IgD-negative memory B cell (primary cell): ENCODE results near the gene G6PC3. TPM values are rescaled to one million over a fixed set of nuclear protein-coding genes. Genes with fewer than 3 reads are reported as not detected.

ENCODE experiments used
- H3K27ac Mint-ChIP-seq, 3 donors: one replicate each; pipeline ENCODE4 v1.8.0; 2020 to 2022; ENCODE audit warnings: mild to moderate bottlenecking in 3 of 3, mixed read lengths in 3 of 3, moderate library complexity in 1 of 3
- H3K27me3 Mint-ChIP-seq: one replicate; pipeline ENCODE4 v1.8.0; 2021; ENCODE audit warnings: mixed read lengths
- H3K36me3 Mint-ChIP-seq: one replicate; pipeline ENCODE4 v1.8.0; 2020; ENCODE audit warnings: mild to moderate bottlenecking, mixed read lengths
- H3K4me1 Mint-ChIP-seq, 3 donors: one replicate each; pipeline ENCODE4 v1.8.0; 2020 to 2022; ENCODE audit warnings: mixed read lengths in 3 of 3, mild to moderate bottlenecking in 1 of 3
- H3K4me3 Mint-ChIP-seq, 4 donors: one replicate each; pipeline ENCODE4 v1.8.0; 2020 to 2022; ENCODE audit warnings: mild to moderate bottlenecking in 4 of 4, mixed read lengths in 4 of 4, moderate library complexity in 3 of 4
- H3K9me3 Mint-ChIP-seq, 3 donors: one replicate each; pipeline ENCODE4 v1.8.0; 2020 to 2021; ENCODE audit warnings: mixed read lengths in 3 of 3, mild to moderate bottlenecking in 1 of 3
- polyA plus RNA-seq: library from polyadenylated mRNA; unstranded; fragments of 300-500 nt; fragmentation: Illumina TruSeq; gene quantifications from one replicate; pipeline ENCODE4 v1.2.3, GENCODE V29; 2021

G6PC3 gene
- polyA plus RNA-seq, 1 donor from 2014 or later: 22.5 TPM

DNA sequence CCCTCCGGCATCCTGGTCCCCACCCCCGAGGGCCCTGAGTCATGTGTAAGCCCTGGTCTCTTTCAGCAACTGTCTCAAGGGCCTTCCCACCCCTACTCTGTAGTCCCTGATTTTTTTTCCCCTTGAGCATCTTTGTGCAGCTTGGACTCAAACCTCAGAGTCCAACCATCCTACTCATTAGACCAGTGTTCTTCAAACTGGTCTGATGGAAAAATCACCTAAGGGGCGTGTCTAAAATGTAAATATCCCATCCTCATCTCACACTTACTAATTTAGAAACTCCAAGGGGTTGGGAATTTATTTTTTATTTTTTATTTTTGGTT is 624 bp downstream of the G6PC3 start:
- Mint-ChIP-seq H3K9me3 (no peaks in the 10 kb centered on the region), H3K27me3 (no peaks in the 10 kb centered on the region), H3K27ac (peak overlapping the region; percentile 89 to 94 (median 92)), H3K4me1 (peaks cover 22 to 34% (median 25%) of the 10 kb centered on the region in 3 donors), H3K4me3 (peak overlapping the region; percentile 92 to 98 (median 96)), H3K36me3 (no peaks in the 10 kb centered on the region)

DNA sequence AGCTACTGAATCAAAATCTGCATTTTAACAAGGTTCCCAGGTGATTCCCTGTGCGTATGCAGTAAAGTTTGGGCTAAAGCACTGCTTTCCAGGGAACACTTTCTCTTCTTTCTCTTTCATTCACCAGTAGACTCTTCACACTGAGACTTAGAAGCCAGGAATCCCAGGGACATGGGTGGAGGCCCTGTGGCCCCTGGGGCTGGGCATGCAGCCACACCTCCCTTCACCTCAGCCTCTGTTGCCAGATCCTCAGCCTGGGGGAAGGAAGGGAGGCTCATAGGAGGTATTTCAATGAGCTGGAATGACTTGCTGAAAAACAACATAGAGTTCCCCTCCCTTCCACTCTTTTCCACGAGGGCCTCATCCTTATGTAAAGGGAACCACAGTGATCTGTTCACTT is 1.2 kb downstream of the G6PC3 start:
- H3K36me3 Mint-ChIP-seq: no peaks in the 10 kb centered on the region
- H3K4me1 Mint-ChIP-seq: peaks cover 19 to 30% (median 23%) of the 10 kb centered on the region in 3 donors
- no peaks in the 10 kb centered on the region for H3K27me3 Mint-ChIP-seq
- peak overlapping the region; percentile 69 to 98 (median 84) for H3K4me3 Mint-ChIP-seq
- peak overlapping the region in 2 of 3 donors; percentile 68 to 89 for H3K27ac Mint-ChIP-seq
- H3K9me3 Mint-ChIP-seq: no peaks in the 10 kb centered on the region

DNA sequence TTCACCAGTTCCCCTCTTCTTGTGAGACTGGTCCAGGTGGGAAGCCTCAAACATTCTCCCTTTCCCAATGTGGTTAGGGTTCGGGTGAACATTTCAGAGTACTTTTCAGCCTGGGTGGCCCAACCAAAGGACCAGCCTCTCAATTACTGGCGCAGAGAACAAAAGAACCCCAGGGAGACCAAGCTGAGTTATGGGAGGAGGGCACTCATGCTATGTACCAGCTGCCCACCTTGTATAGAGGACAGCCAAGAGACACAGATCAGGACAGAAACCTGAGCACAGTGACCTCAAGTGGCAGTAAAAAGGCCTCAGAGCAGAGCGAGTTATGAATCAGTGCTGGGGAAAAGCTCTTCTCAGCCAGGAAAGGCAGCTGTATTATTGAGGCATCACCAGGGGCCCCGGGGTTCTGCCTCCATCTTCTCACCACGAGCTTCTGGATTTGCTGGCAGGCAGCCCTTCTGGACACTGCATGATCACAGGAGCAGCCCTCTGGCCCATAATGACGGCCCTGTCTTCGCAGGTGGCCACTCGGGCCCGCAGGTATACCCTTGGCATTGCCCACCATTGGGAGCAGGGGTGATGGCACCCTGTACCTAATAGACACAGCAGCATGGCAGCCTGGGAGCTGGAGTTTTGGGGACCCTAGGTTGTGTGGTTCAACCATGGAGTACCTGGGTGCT is 3.8 kb downstream of the G6PC3 start:
- Mint-ChIP-seq H3K9me3 (no peaks in the 10 kb centered on the region), H3K36me3 (peaks cover 1% of the 10 kb centered on the region), H3K4me3 (peak overlapping the region in 1 of 4 donors; percentile 43), H3K27ac (peak overlapping the region in 1 of 3 donors; percentile 39), H3K4me1 (peaks cover 18 to 22% (median 19%) of the 10 kb centered on the region in 3 donors), H3K27me3 (no peaks in the 10 kb centered on the region)

DNA sequence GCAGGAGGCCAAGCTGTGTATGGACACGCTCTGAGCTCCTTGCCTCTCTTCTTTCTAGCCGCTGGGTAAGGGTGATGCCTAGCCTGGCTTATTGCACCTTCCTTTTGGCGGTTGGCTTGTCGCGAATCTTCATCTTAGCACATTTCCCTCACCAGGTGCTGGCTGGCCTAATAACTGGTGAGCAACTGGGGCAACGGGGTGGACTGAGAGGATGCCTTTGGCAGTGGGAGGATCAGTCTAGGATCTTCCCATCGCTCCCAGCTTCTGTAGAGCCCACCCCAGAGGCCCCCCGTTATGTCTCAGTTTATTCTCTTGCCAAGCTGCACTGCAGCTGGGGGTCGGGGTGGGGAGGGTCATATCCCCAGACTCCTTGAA is 4.4 kb downstream of the G6PC3 start:
- Mint-ChIP-seq H3K4me3 (peak overlapping the region in 1 of 4 donors; percentile 25), H3K27me3 (no peaks in the 10 kb centered on the region), H3K9me3 (no peaks in the 10 kb centered on the region), H3K27ac (no peak overlapping the region), H3K4me1 (peaks cover 17 to 21% (median 17%) of the 10 kb centered on the region in 3 donors), H3K36me3 (peaks cover 1% of the 10 kb centered on the region)

DNA sequence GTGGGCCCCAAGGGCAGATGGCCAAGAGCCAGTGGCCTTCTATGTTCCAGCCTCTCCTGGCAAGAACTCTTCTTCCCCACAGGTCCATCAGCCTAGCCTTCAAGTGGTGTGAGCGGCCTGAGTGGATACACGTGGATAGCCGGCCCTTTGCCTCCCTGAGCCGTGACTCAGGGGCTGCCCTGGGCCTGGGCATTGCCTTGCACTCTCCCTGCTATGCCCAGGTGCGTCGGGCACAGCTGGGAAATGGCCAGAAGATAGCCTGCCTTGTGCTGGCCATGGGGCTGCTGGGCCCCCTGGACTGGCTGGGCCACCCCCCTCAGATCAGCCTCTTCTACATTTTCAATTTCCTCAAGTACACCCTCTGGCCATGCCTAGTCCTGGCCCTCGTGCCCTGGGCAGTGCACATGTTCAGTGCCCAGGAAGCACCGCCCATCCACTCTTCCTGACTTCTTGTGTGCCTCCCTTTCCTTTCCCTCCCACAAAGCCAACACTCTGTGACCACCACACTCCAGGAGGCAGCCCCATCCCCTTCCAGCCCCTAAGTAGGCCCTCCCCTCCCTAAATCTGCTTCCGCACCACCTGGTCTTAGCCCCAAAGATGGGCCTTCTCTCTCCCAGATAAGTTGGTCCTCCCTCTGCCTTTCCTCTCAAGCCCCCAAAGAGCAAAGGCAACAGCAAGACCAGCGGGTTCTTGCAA is 5.2 kb downstream of the G6PC3 start:
- peaks cover 1% of the 10 kb centered on the region for H3K36me3 Mint-ChIP-seq
- H3K27ac Mint-ChIP-seq: peak overlapping the region in 2 of 3 donors; percentile 13 to 89
- no peaks in the 10 kb centered on the region for H3K9me3 Mint-ChIP-seq
- peak overlapping the region in 1 of 4 donors; percentile 45 for H3K4me3 Mint-ChIP-seq
- peaks cover 11 to 17% (median 14%) of the 10 kb centered on the region in 3 donors for H3K4me1 Mint-ChIP-seq
- no peaks in the 10 kb centered on the region for H3K27me3 Mint-ChIP-seq

DNA sequence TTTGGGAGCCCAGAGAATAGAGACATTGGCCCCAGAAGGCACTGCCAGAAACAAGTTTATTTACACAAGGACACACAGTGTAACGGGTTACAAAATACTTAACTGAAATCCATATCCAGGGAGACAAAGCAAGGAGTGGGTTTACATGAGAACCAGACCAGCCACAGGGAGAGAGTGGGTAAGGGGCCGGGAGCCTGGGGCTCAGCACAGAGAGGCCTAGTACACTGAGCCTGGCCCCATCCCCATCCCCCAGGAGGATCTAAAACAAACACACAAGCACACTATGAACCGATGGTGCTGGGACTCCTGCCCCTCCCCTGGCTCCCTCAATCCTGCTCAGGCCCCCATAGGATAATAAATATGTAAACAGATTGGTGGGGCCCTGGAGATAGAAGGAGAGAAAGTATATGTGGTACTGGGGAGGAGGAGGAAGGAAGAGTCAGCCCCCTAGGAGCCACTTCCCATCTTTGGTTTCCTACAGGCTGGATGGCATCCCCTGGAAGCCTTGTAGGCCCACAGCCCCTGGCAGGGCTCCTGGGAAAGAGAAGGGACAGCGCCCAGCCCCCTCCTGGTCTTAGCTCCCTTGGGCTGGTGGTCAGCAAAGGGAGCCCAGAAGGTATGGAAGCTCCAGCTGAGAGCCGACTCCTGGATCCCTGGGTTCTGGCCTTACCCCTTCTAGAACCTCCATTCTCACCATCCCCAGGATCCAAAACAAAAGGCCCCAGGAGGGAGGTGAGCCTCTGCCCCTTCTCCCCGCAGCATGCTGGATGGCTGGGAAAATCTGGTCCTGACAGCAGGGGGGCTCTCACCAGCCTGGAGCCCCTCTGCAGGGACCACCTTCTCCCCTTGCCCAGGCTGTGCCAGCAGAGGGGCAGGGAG is 6.4 kb downstream of the G6PC3 start:
- Mint-ChIP-seq H3K27ac (peak overlapping the region in 1 of 3 donors; percentile 45), H3K27me3 (no peaks in the 10 kb centered on the region), H3K4me3 (peak overlapping the region in 1 of 4 donors; percentile 45), H3K4me1 (peaks cover 3 to 8% (median 4%) of the 10 kb centered on the region in 3 donors), H3K36me3 (peaks cover 1% of the 10 kb centered on the region), H3K9me3 (no peaks in the 10 kb centered on the region)

DNA sequence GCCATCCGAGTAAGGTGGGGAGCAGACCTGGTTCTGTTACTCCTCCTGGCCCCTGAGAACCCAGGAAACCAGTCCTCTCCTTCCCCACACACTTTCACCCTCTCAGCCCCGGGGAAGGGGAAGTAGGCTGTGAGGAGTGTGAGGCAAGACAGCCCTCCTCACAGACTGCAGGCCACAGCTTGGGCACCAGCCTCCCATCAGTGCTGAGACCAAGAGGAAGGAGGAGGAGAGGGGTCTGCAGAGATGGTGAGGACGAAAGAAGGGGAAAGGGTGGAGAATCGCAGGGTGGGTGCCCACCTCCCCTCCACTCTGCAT is 7.0 kb downstream of the G6PC3 start:
- no peaks in the 10 kb centered on the region for H3K9me3 Mint-ChIP-seq
- peaks cover 4% of the 10 kb centered on the region for H3K36me3 Mint-ChIP-seq
- H3K27ac Mint-ChIP-seq: no peak overlapping the region
- H3K27me3 Mint-ChIP-seq: no peaks in the 10 kb centered on the region
- peaks cover 0 to 5% (median 2%) of the 10 kb centered on the region in 3 donors for H3K4me1 Mint-ChIP-seq
- no peak overlapping the region for H3K4me3 Mint-ChIP-seq

DNA sequence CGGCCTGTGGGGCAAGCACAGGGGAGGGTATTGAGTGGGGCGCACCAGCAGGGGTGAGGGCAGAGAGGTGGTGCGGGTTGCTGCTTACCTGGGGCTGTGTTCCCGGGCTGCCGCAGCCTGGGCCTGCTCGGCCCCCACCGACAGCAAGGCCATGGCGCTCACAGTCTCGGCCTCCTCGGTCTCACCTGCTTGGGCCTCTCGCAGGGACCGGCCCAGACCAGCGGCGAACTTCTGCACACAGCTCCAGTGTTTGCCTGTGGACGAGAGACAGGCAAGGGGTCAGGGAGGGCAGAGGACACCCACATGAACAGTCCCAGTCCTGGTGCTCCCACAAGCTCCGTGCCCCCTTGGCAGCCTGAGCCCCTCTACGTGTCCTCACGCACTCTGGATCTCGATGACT is 7.9 kb downstream of the G6PC3 start:
- peaks cover 0 to 2% (median 0%) of the 10 kb centered on the region in 3 donors for H3K4me1 Mint-ChIP-seq
- no peak overlapping the region for H3K27ac Mint-ChIP-seq
- no peaks in the 10 kb centered on the region for H3K9me3 Mint-ChIP-seq
- H3K36me3 Mint-ChIP-seq: peaks cover 5% of the 10 kb centered on the region
- no peaks in the 10 kb centered on the region for H3K27me3 Mint-ChIP-seq
- H3K4me3 Mint-ChIP-seq: no peak overlapping the region

DNA sequence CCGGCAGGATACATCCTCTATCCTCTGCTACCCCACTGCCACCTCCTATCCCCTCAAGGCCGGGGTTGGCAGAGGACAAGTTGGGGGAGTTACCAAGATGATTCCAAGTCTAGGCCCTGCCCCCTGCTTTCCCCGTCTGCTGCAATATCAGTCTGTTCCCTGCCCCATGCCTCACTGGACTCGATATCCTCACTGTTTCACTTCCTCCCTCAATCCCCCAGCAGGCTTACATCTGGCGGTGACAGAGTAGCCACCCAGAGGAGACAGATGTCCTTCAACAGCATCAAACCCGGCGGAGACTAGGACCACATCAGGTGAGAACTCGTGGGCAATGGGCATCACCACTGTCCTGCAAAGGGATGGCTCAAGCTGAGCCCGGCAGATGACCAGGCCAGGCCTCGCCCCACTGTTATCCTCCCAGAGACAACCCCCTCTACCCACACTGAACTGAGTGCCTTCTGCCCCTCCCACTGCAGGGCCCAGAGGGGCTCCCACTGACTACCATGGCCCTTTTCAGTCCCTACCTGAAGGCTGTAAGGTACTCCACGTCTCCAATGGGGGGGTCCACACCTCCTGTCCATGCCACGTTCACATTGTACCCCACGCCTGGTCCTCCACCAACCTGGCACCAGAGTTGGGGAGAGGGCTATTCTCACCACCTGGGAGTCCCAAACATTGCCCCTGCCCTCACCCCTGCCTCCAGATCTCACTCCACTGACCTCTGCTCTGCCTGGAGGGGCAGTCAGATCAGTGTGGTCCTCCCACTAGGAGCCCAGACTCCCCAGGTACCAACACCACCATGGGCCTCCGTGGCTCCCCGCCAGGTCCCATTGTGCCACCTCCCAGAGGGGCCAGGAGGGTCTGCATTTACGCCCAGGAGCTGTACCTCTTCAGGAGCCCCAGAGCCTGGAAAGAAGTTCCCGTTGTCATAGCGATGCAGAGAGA is 9.6 kb downstream of the G6PC3 start:
- Mint-ChIP-seq H3K4me1 (peaks cover 0 to 2% (median 0%) of the 10 kb centered on the region in 3 donors), H3K27ac (no peak overlapping the region), H3K27me3 (no peaks in the 10 kb centered on the region), H3K4me3 (no peak overlapping the region), H3K36me3 (peaks cover 5% of the 10 kb centered on the region), H3K9me3 (no peaks in the 10 kb centered on the region)

DNA sequence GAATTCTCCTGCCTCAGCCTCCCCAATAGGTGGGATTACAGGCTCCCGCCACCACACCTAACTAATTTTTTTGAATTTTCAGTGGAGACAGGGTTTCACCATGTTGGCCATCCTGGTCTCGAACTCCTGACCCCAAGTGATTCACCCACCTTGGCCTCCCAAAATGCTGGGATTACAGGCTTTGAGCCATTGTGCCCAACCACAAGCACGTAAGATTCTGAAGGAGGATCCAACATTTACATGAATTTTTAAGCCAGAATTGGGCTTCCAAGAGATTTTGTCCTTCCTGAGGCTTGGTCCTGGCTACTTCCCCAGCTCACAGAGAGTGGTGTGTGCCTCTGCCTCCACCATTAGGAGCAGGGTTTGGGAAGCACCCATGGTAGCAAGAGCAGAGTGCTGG is 11.1 kb downstream of the G6PC3 start:
- no peaks in the 10 kb centered on the region for H3K4me1 Mint-ChIP-seq
- H3K27ac Mint-ChIP-seq: no peak overlapping the region
- H3K36me3 Mint-ChIP-seq: peaks cover 7% of the 10 kb centered on the region
- H3K9me3 Mint-ChIP-seq: no peaks in the 10 kb centered on the region
- H3K27me3 Mint-ChIP-seq: no peaks in the 10 kb centered on the region
- no peak overlapping the region for H3K4me3 Mint-ChIP-seq

DNA sequence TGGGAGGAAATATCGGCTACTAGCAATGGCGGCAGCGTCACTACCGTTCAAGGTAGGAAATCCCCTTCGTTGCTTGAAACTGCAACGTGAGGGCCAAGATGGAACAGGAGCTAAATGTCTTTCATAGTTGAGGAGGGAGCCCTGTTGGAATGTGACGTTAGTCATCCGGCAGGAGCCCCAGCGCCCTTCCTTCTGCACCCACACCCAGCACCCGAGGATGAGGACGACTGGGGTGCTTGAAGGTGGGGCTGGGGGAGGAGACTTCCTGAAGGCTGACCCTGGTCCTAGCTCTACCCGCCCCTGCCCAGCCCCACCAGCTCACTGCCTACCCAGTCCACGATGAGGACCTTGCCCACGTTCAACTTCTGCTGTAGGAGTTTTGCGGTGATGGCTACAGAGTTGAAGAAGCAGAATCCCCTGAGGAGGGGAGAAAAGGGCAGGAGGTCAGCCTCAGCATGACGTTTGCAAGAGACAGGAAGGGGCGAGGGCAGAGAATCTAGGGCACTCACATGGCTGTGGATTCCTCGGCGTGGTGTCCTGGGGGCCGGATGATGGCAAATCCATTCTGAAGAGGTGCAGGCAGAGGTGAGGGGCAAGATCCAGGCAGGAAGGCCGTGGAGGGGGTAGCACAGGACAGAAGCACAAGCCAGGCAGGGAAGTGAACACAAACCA is 11.9 kb downstream of the G6PC3 start:
- H3K27ac Mint-ChIP-seq: peak overlapping the region in 2 of 3 donors; percentile 31 to 80

DNA sequence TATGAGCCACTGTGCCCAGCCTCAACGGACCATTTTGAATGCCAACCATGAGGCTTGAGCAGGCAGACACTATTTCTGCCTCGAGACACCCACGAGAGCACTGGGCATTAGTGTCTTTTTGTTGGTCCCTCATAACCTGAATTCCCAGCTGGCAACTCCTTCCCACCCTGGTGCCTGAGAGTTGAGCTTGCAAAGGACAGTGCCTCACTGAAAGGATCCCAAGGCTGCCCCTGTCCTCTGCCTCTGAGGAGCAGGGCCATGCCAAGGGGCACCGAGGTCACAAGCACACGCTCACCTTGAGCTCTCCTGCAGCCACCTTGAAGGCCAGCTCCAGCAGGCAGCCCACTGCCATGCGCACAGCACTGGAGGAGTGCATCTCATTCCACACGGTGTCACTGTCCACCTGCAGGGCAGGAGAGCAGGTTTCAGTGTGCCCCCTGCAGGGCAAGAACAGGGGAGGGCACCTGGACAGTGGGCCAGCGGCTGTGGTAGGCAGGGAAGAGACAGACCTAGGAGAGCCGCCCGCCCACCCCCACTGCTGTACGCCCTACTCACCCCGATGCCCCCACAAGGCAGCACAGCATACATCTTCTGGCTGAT is 12.8 kb downstream of the G6PC3 start:
- Mint-ChIP-seq H3K4me3 (no peak overlapping the region), H3K27ac (no peak overlapping the region), H3K9me3 (no peaks in the 10 kb centered on the region), H3K27me3 (no peaks in the 10 kb centered on the region), H3K36me3 (peaks cover 7% of the 10 kb centered on the region), H3K4me1 (no peaks in the 10 kb centered on the region)

More for the DNA sequence above, 11.9 kb downstream of the G6PC3 start:
- no peak overlapping the region for H3K4me3 Mint-ChIP-seq
- peaks cover 7% of the 10 kb centered on the region for H3K36me3 Mint-ChIP-seq
- H3K4me1 Mint-ChIP-seq: no peaks in the 10 kb centered on the region
- no peaks in the 10 kb centered on the region for H3K27me3 Mint-ChIP-seq
- H3K9me3 Mint-ChIP-seq: no peaks in the 10 kb centered on the region

DNA sequence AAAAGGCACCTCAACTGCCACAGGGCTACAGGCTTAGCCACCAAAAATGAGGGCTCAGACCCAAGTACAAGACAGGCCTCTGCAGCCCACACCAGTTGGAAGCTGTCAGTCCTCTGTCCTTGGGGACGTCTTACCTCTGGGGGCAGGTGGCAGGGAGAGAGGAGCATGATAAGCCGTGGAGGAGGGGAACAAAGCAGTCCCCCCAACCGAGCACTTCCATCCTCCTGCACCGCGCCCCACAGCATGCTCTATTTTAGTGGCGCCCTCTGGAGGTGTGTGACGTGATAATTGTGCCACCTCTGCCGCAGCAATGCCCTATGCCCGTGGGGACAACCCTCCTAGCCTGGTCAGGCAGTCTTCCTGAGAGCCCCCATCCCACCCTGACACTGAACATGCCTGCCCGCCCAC is 13.6 kb downstream of the G6PC3 start:
- H3K27ac Mint-ChIP-seq: peak overlapping the region in 1 of 3 donors; percentile 39

More for the DNA sequence above, 13.6 kb downstream of the G6PC3 start:
- Mint-ChIP-seq H3K4me1 (no peaks in the 10 kb centered on the region), H3K36me3 (peaks cover 6% of the 10 kb centered on the region), H3K27me3 (no peaks in the 10 kb centered on the region), H3K9me3 (no peaks in the 10 kb centered on the region), H3K4me3 (no peak overlapping the region)
